GM18526 (cell line): ENCODE measurements around the gene CRAT.

Experiments
- POLR2A ChIP-seq: IDR thresholded peaks from 3 replicates; pipeline ENCODE4 v1.6.1; 2011; ENCODE audit not compliant: insufficient read length; ENCODE audit errors: extremely low read depth

CRAT gene

GRCh38 chr9:129140397-129141065 lies 29.9 kb upstream of the CRAT start:
- peak; percentile 43 for TF ChIP-seq POLR2A

GRCh38 chr9:129139993-129140396 lies 29.4 kb upstream of the CRAT start:
- TF ChIP-seq POLR2A: peak; percentile 40

GRCh38 chr9:129139233-129139992 lies 28.8 kb upstream of the CRAT start:
- no peak for TF ChIP-seq POLR2A

- TF ChIP-seq POLR2A: no peak
Observed at GRCh38 chr9:129138476-129139232, 28.1 kb upstream of the CRAT start.

GRCh38 chr9:129138144-129138462 lies 27.5 kb upstream of the CRAT start:
- no peak for TF ChIP-seq POLR2A

- TF ChIP-seq POLR2A: no peak
Observed at GRCh38 chr9:129137292-129138143, 26.9 kb upstream of the CRAT start.

GRCh38 chr9:129136446-129137035 lies 25.9 kb upstream of the CRAT start:
- no peak for TF ChIP-seq POLR2A

GRCh38 chr9:129135476-129135875 lies 24.9 kb upstream of the CRAT start:
- TF ChIP-seq POLR2A: no peak

GRCh38 chr9:129133082-129133481 lies 22.5 kb upstream of the CRAT start:
- no peak for TF ChIP-seq POLR2A

GRCh38 chr9:129131300-129132145 lies 20.9 kb upstream of the CRAT start:
- no peak for TF ChIP-seq POLR2A

GRCh38 chr9:129130791-129131190 lies 20.2 kb upstream of the CRAT start:
- TF ChIP-seq POLR2A: no peak

GRCh38 chr9:129128689-129129088 lies 18.1 kb upstream of the CRAT start:
- no peak for TF ChIP-seq POLR2A

- no peak for TF ChIP-seq POLR2A
Observed at GRCh38 chr9:129126749-129127618, 16.4 kb upstream of the CRAT start.

- TF ChIP-seq POLR2A: no peak
Observed at GRCh38 chr9:129125478-129125877, 14.9 kb upstream of the CRAT start.
